Measurements from ENCODE around the gene LCE1D.

DNA sequence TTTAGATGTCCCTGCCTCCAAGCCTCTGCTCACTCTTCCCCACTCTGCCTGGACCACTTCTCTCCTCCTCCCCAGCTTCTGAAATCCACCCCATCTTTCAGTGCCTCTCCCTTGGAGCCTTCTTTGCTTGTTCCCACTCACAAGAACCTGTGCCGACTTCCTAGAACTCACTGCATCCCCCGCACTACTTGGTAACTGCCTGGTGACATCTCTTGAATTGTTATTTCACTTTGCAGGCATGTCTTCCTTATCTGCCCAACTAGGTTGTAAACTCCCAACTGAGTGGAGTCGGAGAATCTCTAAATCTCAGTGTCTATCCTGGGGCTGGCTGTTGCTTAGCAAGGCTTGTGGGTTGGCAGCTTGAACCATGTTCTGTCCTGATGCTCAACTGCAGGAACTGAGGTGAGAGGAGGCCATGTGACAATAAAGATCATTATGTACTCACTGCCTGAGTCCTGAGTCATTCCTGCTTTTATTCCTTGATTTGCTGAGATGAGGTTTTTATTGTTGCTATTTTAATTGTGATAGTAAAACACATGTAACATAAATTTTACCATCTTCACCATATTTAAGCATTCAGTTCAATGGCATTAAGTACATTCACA lies 34.8 kb upstream of the LCE1D start:
- TF ChIP-seq, protein P1, sequence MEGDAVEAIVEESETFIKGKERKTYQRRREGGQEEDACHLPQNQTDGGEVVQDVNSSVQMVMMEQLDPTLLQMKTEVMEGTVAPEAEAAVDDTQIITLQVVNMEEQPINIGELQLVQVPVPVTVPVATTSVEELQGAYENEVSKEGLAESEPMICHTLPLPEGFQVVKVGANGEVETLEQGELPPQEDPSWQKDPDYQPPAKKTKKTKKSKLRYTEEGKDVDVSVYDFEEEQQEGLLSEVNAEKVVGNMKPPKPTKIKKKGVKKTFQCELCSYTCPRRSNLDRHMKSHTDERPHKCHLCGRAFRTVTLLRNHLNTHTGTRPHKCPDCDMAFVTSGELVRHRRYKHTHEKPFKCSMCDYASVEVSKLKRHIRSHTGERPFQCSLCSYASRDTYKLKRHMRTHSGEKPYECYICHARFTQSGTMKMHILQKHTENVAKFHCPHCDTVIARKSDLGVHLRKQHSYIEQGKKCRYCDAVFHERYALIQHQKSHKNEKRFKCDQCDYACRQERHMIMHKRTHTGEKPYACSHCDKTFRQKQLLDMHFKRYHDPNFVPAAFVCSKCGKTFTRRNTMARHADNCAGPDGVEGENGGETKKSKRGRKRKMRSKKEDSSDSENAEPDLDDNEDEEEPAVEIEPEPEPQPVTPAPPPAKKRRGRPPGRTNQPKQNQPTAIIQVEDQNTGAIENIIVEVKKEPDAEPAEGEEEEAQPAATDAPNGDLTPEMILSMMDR (IDR thresholded peaks at IDR 0.05; ENCODE audit: insufficient read depth, low read length): no peak
- no peak for TF ChIP-seq POLR2AphosphoS5 (IDR thresholded peaks at IDR 0.05; ENCODE audit: low read depth)
- TF ChIP-seq, protein P2, sequence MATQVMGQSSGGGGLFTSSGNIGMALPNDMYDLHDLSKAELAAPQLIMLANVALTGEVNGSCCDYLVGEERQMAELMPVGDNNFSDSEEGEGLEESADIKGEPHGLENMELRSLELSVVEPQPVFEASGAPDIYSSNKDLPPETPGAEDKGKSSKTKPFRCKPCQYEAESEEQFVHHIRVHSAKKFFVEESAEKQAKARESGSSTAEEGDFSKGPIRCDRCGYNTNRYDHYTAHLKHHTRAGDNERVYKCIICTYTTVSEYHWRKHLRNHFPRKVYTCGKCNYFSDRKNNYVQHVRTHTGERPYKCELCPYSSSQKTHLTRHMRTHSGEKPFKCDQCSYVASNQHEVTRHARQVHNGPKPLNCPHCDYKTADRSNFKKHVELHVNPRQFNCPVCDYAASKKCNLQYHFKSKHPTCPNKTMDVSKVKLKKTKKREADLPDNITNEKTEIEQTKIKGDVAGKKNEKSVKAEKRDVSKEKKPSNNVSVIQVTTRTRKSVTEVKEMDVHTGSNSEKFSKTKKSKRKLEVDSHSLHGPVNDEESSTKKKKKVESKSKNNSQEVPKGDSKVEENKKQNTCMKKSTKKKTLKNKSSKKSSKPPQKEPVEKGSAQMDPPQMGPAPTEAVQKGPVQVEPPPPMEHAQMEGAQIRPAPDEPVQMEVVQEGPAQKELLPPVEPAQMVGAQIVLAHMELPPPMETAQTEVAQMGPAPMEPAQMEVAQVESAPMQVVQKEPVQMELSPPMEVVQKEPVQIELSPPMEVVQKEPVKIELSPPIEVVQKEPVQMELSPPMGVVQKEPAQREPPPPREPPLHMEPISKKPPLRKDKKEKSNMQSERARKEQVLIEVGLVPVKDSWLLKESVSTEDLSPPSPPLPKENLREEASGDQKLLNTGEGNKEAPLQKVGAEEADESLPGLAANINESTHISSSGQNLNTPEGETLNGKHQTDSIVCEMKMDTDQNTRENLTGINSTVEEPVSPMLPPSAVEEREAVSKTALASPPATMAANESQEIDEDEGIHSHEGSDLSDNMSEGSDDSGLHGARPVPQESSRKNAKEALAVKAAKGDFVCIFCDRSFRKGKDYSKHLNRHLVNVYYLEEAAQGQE (IDR thresholded peaks at IDR 0.05; ENCODE audit: insufficient replicate concordance, low read depth): no peak
- TF ChIP-seq SPI1 (IDR thresholded peaks at IDR 0.05; ENCODE audit: borderline replicate concordance, low read depth): no peak
- no peak for TF ChIP-seq GABPA (IDR thresholded peaks at IDR 0.05; ENCODE audit: low read depth)

Data from HL-60 (cell line).